NCI-H2171 treated with DMSO at 0.1 percent for 48 hours (cell line): Measurements from ENCODE around the gene LAPTM4A.
"Not testable (repeated sequence)": the region's sequence is repeated elsewhere in the genome, so short reads cannot be mapped to it uniquely, and the experiment has no call there.

ENCODE experiments used
- DNase-seq: peaks from one replicate; lab custom pipeline; 2025; lab: John Stamatoyannopoulos, UW

The LAPTM4A gene

GRCh38 chr2:20050646-20051531 is 539 bp downstream of the LAPTM4A start:
- DNase-seq, result peak; percentile 56

GRCh38 chr2:20050104-20050645 is 1.3 kb downstream of the LAPTM4A start:
- peak; percentile 97 for DNase-seq

- DNase-seq, result no peak
These were observed 1.8 kb downstream of the LAPTM4A start for GRCh38 chr2:20049637-20050036.

- peak; percentile 17 for DNase-seq
These were observed 2.7 kb downstream of the LAPTM4A start for GRCh38 chr2:20048488-20049448.

- not testable (repeated sequence) for DNase-seq
These were observed 5.6 kb downstream of the LAPTM4A start for GRCh38 chr2:20045712-20046292.

- DNase-seq, result no peak
These were observed 6.7 kb downstream of the LAPTM4A start for GRCh38 chr2:20044778-20045177.

GRCh38 chr2:20042531-20042930 is 8.9 kb downstream of the LAPTM4A start:
- no peak for DNase-seq

- DNase-seq, result no peak
These were observed 10.8 kb downstream of the LAPTM4A start for GRCh38 chr2:20040489-20041172.

- no peak for DNase-seq
These were observed 13.8 kb downstream of the LAPTM4A start for GRCh38 chr2:20037660-20038059.

GRCh38 chr2:20035955-20036666 is 15.3 kb downstream of the LAPTM4A start:
- DNase-seq, result no peak

GRCh38 chr2:20034821-20035220 is 16.6 kb downstream of the LAPTM4A start:
- DNase-seq, result no peak

GRCh38 chr2:20034218-20034617 is 17.2 kb downstream of the LAPTM4A start:
- DNase-seq, result no peak

GRCh38 chr2:20033322-20033721 is 18.1 kb downstream of the LAPTM4A start:
- DNase-seq, result no peak

GRCh38 chr2:20030224-20030623 is 21.2 kb downstream of the LAPTM4A start:
- no peak for DNase-seq

- no peak for DNase-seq
These were observed 23.6 kb downstream of the LAPTM4A start for GRCh38 chr2:20027705-20028434.

GRCh38 chr2:20027260-20027677 is 24.2 kb downstream of the LAPTM4A start:
- no peak for DNase-seq

GRCh38 chr2:20025065-20025786 is 26.2 kb downstream of the LAPTM4A start:
- DNase-seq, result no peak

- no peak for DNase-seq
These were observed 27.7 kb downstream of the LAPTM4A start for GRCh38 chr2:20023688-20024087.

GRCh38 chr2:20021405-20022009 is 29.9 kb downstream of the LAPTM4A start:
- DNase-seq, result no peak
